H1 (cell line): ENCODE results near the gene LCN15. TPM values are rescaled to one million over a fixed set of nuclear protein-coding genes. Genes with fewer than 3 reads are reported as not detected.

Source experiments
- CTCF ChIA-PET: fragments of 300-600 bp; sonication (Branson Sonifier 250); formaldehyde crosslinking; loops from one replicate; lab custom pipeline; 2021; ENCODE audit not compliant: partially characterized antibody; lab: Charles Lee
- POLR2A ChIA-PET: fragments of 300-600 bp; sonication (Branson Sonifier 250); formaldehyde crosslinking; loops from one replicate; lab custom pipeline; 2021; ENCODE audit warnings: inconsistent platforms; ENCODE audit not compliant: partially characterized antibody; lab: Charles Lee
- DNase-seq, 2 experiments: peaks; one replicate each; pipeline versions ENCODE4 v3.0.0 to v3.0.0-alpha.2; 2010 to 2022; ENCODE audit warnings: low spot score in 2 of 2, low read depth in 1 of 2, mixed read lengths in 1 of 2
- FAIRE-seq: peaks from 2 replicates; lab custom pipeline; 2011; peaks lifted over from hg19 to GRCh38; lab: Jason Lieb, UNC
- H2AFZ ChIP-seq: 2 replicates; pipeline ENCODE4 v1.8.1; 2012; ENCODE audit warnings: low read length, inconsistent platforms
- H2AK5ac ChIP-seq: 2 replicates; pipeline ENCODE4 v1.6.1; 2013; ENCODE audit warnings: low read depth, low read length
- H2BK120ac ChIP-seq: replicated peaks from 2 replicates; pipeline ENCODE3; 2013; ENCODE audit warnings: low read depth, low read length, inconsistent platforms
- H2BK12ac ChIP-seq: 2 replicates; pipeline ENCODE4 v1.6.1; 2013; ENCODE audit warnings: low read depth, low read length
- H2BK15ac ChIP-seq: 2 replicates; pipeline ENCODE4 v1.6.1; 2013; ENCODE audit warnings: low read length
- H2BK20ac ChIP-seq: 2 replicates; pipeline ENCODE4 v1.6.1; 2013; ENCODE audit warnings: low read length
- H2BK5ac ChIP-seq: 2 replicates; pipeline ENCODE4 v1.6.1; 2013; ENCODE audit warnings: low read depth, low read length
- H3K14ac ChIP-seq: 2 replicates; pipeline ENCODE4 v1.6.1; 2013; ENCODE audit warnings: inconsistent platforms; ENCODE audit not compliant: insufficient read length
- H3K18ac ChIP-seq: 2 replicates; pipeline ENCODE4 v1.6.1; 2013; ENCODE audit warnings: low read length; ENCODE audit errors: extremely low read depth
- H3K23ac ChIP-seq: 2 replicates; pipeline ENCODE4 v1.6.1; 2013; ENCODE audit warnings: inconsistent platforms; ENCODE audit not compliant: insufficient read length
- H3K23me2 ChIP-seq: 2 replicates; pipeline ENCODE4 v1.6.1; 2013; ENCODE audit warnings: low read depth, low read length
- H3K27ac ChIP-seq: 2 replicates; pipeline ENCODE4 v1.6.1; 2011; ENCODE audit warnings: low read depth, low read length, inconsistent platforms
- H3K27me3 ChIP-seq, 4 experiments: replicated peaks in 1 of 4; 1 replicate in 1 of 4; 2 replicates in 3 of 4; pipeline versions ENCODE4 v1.6.1 to v1.8.1; 2011 to 2013; ENCODE audit warnings: low read length in 3 of 4, mild to moderate bottlenecking in 3 of 4, inconsistent platforms in 2 of 4, mixed read lengths in 2 of 4, moderate library complexity in 1 of 4; ENCODE audit not compliant: control insufficient read depth in 3 of 4, insufficient read depth in 3 of 4; ENCODE audit errors: extremely low read depth in 1 of 4
- H3K36me3 ChIP-seq, 4 experiments: 2 replicates each; pipeline versions ENCODE4 v1.6.1 to v1.8.1; 2011 to 2013; ENCODE audit warnings: mild to moderate bottlenecking in 4 of 4, low read length in 3 of 4, moderate library complexity in 2 of 4, control low read depth in 1 of 4, inconsistent platforms in 1 of 4; ENCODE audit not compliant: insufficient read depth in 4 of 4, control insufficient read depth in 2 of 4
- H3K4ac ChIP-seq: replicated peaks from 2 replicates; pipeline ENCODE3; 2013; ENCODE audit warnings: low read length, low read depth, mixed read lengths, inconsistent platforms; ENCODE audit not compliant: insufficient read length
- H3K4me1 ChIP-seq, 4 experiments: replicated peaks in 1 of 4; 1 replicate in 1 of 4; 2 replicates in 3 of 4; pipeline versions ENCODE4 v1.6.1 to v1.8.1; 2011 to 2013; ENCODE audit warnings: low read length in 3 of 4, inconsistent platforms in 2 of 4, mixed read lengths in 1 of 4; ENCODE audit not compliant: insufficient read depth in 4 of 4, control insufficient read depth in 3 of 4
- H3K4me2 ChIP-seq, 2 experiments: 2 replicates each; pipeline versions ENCODE4 v1.6.1 to v1.8.1; 2011 to 2013; ENCODE audit warnings: low read depth in 2 of 2, low read length in 2 of 2, control low read depth in 1 of 2, inconsistent platforms in 1 of 2, mild to moderate bottlenecking in 1 of 2; ENCODE audit not compliant: insufficient read depth in 1 of 2
- H3K4me3 ChIP-seq, 4 experiments: fragments of 200-600, 300-600 bp in 1 of 4; sonication (generic), shearing (Covaris generic), sonication (Bioruptor Twin) in 1 of 4; 2 replicates each; pipeline versions ENCODE4 v1.5.1 to v1.8.1; 2011 to 2016; ENCODE audit warnings: low read length in 4 of 4, low read depth in 3 of 4, control low read depth in 2 of 4, inconsistent platforms in 2 of 4, mild to moderate bottlenecking in 2 of 4, mixed read lengths in 1 of 4, moderate library complexity in 1 of 4; ENCODE audit not compliant: insufficient read depth in 2 of 4; ENCODE audit errors: extremely low read depth in 1 of 4
- H3K56ac ChIP-seq: replicated peaks from 2 replicates; pipeline ENCODE3; 2013; ENCODE audit warnings: low read depth, mild to moderate bottlenecking, mixed read lengths, low read length, inconsistent platforms; ENCODE audit not compliant: insufficient read length
- H3K79me1 ChIP-seq: 2 replicates; pipeline ENCODE4 v1.6.1; 2013; ENCODE audit warnings: low read depth, low read length, control low read depth
- H3K79me2 ChIP-seq, 2 experiments: 2 replicates each; pipeline versions ENCODE4 v1.6.1 to v1.8.1; 2012 to 2013; ENCODE audit warnings: low read length in 2 of 2, mild to moderate bottlenecking in 2 of 2, inconsistent platforms in 1 of 2; ENCODE audit not compliant: insufficient read depth in 2 of 2, control insufficient read depth in 1 of 2
- H3K9ac ChIP-seq, 4 experiments: replicated peaks in 1 of 4; 1 replicate in 1 of 4; 2 replicates in 3 of 4; pipeline versions ENCODE4 v1.6.1 to v1.8.1; 2011 to 2013; ENCODE audit warnings: low read depth in 3 of 4, low read length in 3 of 4, control low read depth in 2 of 4, mild to moderate bottlenecking in 2 of 4, moderate library complexity in 2 of 4, inconsistent platforms in 1 of 4; ENCODE audit errors: extremely low read depth in 1 of 4
- H3K9me3 ChIP-seq, 2 experiments: 2 replicates each; pipeline versions ENCODE4 v1.6.1 to v1.8.1; 2012 to 2013; ENCODE audit warnings: mild to moderate bottlenecking in 2 of 2, moderate library complexity in 2 of 2, control low read depth in 1 of 2, inconsistent platforms in 1 of 2, low read depth in 1 of 2, low read length in 1 of 2, mixed read lengths in 1 of 2; ENCODE audit not compliant: insufficient read depth in 2 of 2
- H4K20me1 ChIP-seq, 2 experiments: replicated peaks in 1 of 2; 2 replicates each; pipeline versions ENCODE3 to v1.8.1; 2011 to 2013; ENCODE audit warnings: inconsistent platforms in 2 of 2, low read length in 2 of 2, mild to moderate bottlenecking in 1 of 2; ENCODE audit not compliant: insufficient read depth in 2 of 2, control insufficient read depth in 1 of 2
- H4K5ac ChIP-seq: 2 replicates; pipeline ENCODE4 v1.6.1; 2013; ENCODE audit warnings: low read length, low read depth, mixed read lengths, inconsistent platforms; ENCODE audit not compliant: insufficient read length
- H4K8ac ChIP-seq: 2 replicates; pipeline ENCODE4 v1.8.0; 2013; ENCODE audit warnings: mild to moderate bottlenecking, moderate library complexity, low read length, inconsistent platforms; ENCODE audit not compliant: insufficient read depth; ENCODE audit errors: extremely low read depth
- H4K91ac ChIP-seq: replicated peaks from 2 replicates; pipeline ENCODE3; 2013; ENCODE audit warnings: low read length, mixed read lengths, inconsistent platforms; ENCODE audit not compliant: insufficient read length
- ASH2L ChIP-seq: fragments of 200-600, 300-600 bp; sonication (generic); IDR thresholded peaks from one replicate; pipeline ENCODE4 v1.7.1; 2017; ENCODE audit warnings: low read length
- BACH1 ChIP-seq: IDR thresholded peaks from 2 replicates; pipeline ENCODE4 v1.6.1; 2012; ENCODE audit warnings: low read length, improper control_type of control experiment
- BRCA1 ChIP-seq: IDR thresholded peaks from 2 replicates; pipeline ENCODE4 v1.6.1; 2012; ENCODE audit warnings: low read depth, low read length, improper control_type of control experiment
- CREB1 ChIP-seq: IDR thresholded peaks from 2 replicates; pipeline ENCODE4 v1.6.1; 2012; ENCODE audit warnings: inconsistent platforms
- FOSL1 ChIP-seq: IDR thresholded peaks from 2 replicates; pipeline ENCODE4 v1.6.1; 2011; ENCODE audit warnings: mild to moderate bottlenecking, low read depth, low read length, moderate library complexity; ENCODE audit not compliant: insufficient read depth
- GABPA ChIP-seq: IDR thresholded peaks from 2 replicates; pipeline ENCODE4 v1.6.1; 2011; ENCODE audit warnings: mild to moderate bottlenecking, low read length, moderate library complexity, borderline replicate concordance; ENCODE audit not compliant: insufficient read depth
- KDM4A ChIP-seq: IDR thresholded peaks from one replicate; pipeline ENCODE4 v1.7.1; 2012; ENCODE audit warnings: low read depth, mild to moderate bottlenecking, moderate library complexity, low read length, inconsistent platforms; ENCODE audit not compliant: severe bottlenecking
- POU5F1 ChIP-seq: IDR thresholded peaks from 2 replicates; pipeline ENCODE4 v1.6.1; 2011; ENCODE audit warnings: low read depth, mild to moderate bottlenecking, low read length, moderate library complexity
- RBBP5 ChIP-seq: IDR thresholded peaks from 2 replicates; pipeline ENCODE4 v1.7.1; 2012; ENCODE audit warnings: low read depth, mild to moderate bottlenecking, inconsistent platforms, low read length, moderate library complexity, borderline replicate concordance
- SP1 ChIP-seq: IDR thresholded peaks from 2 replicates; pipeline ENCODE4 v1.6.1; 2011; ENCODE audit warnings: low read depth, low read length
- SP2 ChIP-seq: IDR thresholded peaks from 2 replicates; pipeline ENCODE4 v1.6.1; 2012; ENCODE audit warnings: mild to moderate bottlenecking, low read length, inconsistent platforms
- TBP ChIP-seq: IDR thresholded peaks from 2 replicates; pipeline ENCODE4 v1.6.1; 2011; ENCODE audit warnings: low read depth, low read length, improper control_type of control experiment
- WGBS, 2 experiments: shearing (Covaris generic) in 1 of 2; methylation state at CpG; one replicate each; pipeline versions ENCODE4 v1.1.6 to v1.1.7; 2013 to 2015; ENCODE audit warnings: low lambda C conversion rate in 2 of 2, mixed read lengths in 2 of 2, inconsistent platforms in 1 of 2, low coverage in 1 of 2, missing lambda C conversion rate in 1 of 2; ENCODE audit not compliant: insufficient replicate concordance in 2 of 2, insufficient coverage in 1 of 2, insufficient read length in 1 of 2; ENCODE audit errors: extremely low coverage in 1 of 2, missing lambda C conversion rate in 1 of 2; 5-methylcytosine and 5-hydroxymethylcytosine counted together
- polyA plus RNA-seq, 7 experiments: library from polyadenylated mRNA; depleted of rRNA in 3 of 7; stranded (reverse) in 5 of 7; unstranded in 2 of 7; fragments of >200 nt in 5 of 7; fragments of 200-250 nt in 2 of 7; gene quantifications; 1 replicate in 5 of 7; 2 replicates in 1 of 7; 4 replicates in 1 of 7; pipeline versions ENCODE4 v1.2.1 to v1.2.3, GENCODE V29; 2011 to 2013; ENCODE audit warnings: missing spikeins in 2 of 7, mixed read lengths in 2 of 7
- total RNA-seq: library from RNA; stranded (reverse); fragmentation: NEBNext Ultra II Directional; extraction: Animal tissue kit (Norgen Biotek cat#: 25700); gene quantifications from 2 replicates; pipeline ENCODE4 v1.2.1, GENCODE V29; 2021
- TF ChIP-seq, protein P1 (sequence below): IDR thresholded peaks from 2 replicates; pipeline ENCODE4 v1.6.1; 2011; ENCODE audit warnings: low read depth, mild to moderate bottlenecking, low read length; ENCODE audit not compliant: insufficient read depth

LCN15 gene
- total and polyA plus RNA-seq, 2 of the 8 experiments (the other 6 are each of a cell fraction or from before 2014, with no cell fraction given), result 0.08 to 0.47 TPM

DNA sequence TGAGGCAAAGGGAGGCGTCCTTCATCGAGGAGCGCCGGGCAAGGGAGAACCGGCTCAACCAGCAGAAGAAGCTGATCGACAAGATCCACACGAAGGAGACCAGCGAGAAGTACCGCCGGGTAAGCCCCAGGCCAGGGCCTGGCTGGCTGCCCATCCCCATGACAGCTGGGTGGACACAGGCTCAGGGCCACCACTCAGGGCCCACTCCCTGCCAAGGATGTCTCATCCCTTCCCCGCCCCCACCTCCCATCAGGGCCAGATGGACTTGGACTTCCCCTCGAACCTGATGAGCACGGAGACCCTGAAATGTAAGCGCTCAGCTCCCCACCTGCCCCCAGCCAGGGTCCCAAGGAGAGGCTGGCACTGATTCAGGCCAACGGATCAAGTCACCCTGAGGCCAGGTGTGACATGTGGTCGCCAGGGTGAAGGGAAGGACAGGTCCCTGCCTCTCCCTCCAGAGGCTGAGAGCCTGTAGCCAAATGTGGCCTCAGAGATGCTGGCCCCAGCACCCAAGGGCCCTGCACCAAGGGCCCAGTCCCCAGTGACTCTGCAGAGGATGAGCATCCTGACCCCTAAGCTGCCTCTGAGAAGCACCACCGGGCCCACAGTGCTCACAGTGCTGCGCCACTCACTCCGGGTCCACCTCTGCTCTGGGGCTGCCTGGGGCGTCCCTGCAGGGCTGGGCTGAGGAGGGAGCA is 40.3 kb upstream of the LCN15 start:
- Histone ChIP-seq H3K14ac (no peak overlapping the region), H3K9me3 (no peaks in the 10 kb centered on the region), H3K18ac (no peak overlapping the region), H3K4me2 (no peak overlapping the region), H2BK5ac (no peak overlapping the region), H3K23me2 (peaks cover 21% of the 10 kb centered on the region; the same call in 1 of the 2 replicates), H2BK120ac (no peak overlapping the region), H4K5ac (no peak overlapping the region), H3K4me1 (peaks cover 0 to 18% (median 11%) of the 10 kb centered on the region in 4 experiments; a peak in 6 of 7 replicates), H3K9ac (no peak overlapping the region), H3K79me2 (peaks cover 4 to 14% of the 10 kb centered on the region in 2 experiments), H3K27ac (no peak overlapping the region), H4K8ac (no peak overlapping the region), H3K4me3 (no peak overlapping the region), H3K79me1 (no peaks in the 10 kb centered on the region), H2BK20ac (no peak overlapping the region), H2BK12ac (no peak overlapping the region), H4K91ac (no peak overlapping the region), H3K27me3 (peaks cover 0 to 19% (median 9%) of the 10 kb centered on the region in 4 experiments; a peak in 5 of 7 replicates), H3K4ac (no peak overlapping the region), H2BK15ac (no peak overlapping the region), H3K56ac (no peak overlapping the region), H3K23ac (no peak overlapping the region), H2AK5ac (no peak overlapping the region), H2AFZ (no peak overlapping the region), H3K36me3 (peaks cover 0 to 3% (median 0%) of the 10 kb centered on the region in 4 experiments; a peak in 2 of 8 replicates), H4K20me1 (peaks cover under 1 to 7% of the 10 kb centered on the region in 2 experiments)
- 89% methylated on average over 20 of the region's 20 CpGs; no CpG with 5 or more reads in 1 of the 2 experiments for WGBS, 2 experiments
- POLR2A ChIA-PET, result interaction anchor here (1.1 to 7.8 kb wide), 3 partner anchors 8 to 37 kb away, joined by 3 to 96 read pairs (median 3); partner anchors contain the start of gene AJM1
- CTCF ChIA-PET, result interaction anchor here (0.5 to 5.2 kb wide), 9 partner anchors 25 to 266 kb away, joined by 3 to 35 read pairs (median 4); partner anchors contain the start of genes AJM1 and SAPCD2
- FAIRE-seq, result no peak
- DNase-seq, result no peak
- TF ChIP-seq, protein P1, sequence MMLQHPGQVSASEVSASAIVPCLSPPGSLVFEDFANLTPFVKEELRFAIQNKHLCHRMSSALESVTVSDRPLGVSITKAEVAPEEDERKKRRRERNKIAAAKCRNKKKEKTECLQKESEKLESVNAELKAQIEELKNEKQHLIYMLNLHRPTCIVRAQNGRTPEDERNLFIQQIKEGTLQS, result no peak
- TF ChIP-seq SP2, result no peak
- no peak for TF ChIP-seq BACH1
- TF ChIP-seq TBP, result no peak
- TF ChIP-seq RBBP5, result no peak
- TF ChIP-seq BRCA1, result no peak
- no peak for TF ChIP-seq POU5F1
- TF ChIP-seq KDM4A, result no peak
- TF ChIP-seq GABPA, result no peak
- TF ChIP-seq FOSL1, result no peak
- TF ChIP-seq ASH2L, result no peak
- TF ChIP-seq CREB1, result no peak
- TF ChIP-seq SP1, result no peak
